Trophoblast cell (in vitro differentiated cells and primary cell): ENCODE measurements around the gene ROBO4.

Source experiments
- DNase-seq, 2 donors: peaks; one replicate each; pipeline ENCODE4 v3.0.0-alpha.2; 2016
- H2AFZ ChIP-seq: 2 replicates; pipeline ENCODE4 v1.6.1; 2013; ENCODE audit warnings: low read length, moderate library complexity, mild to moderate bottlenecking; ENCODE audit not compliant: insufficient read depth, poor library complexity
- H2AK5ac ChIP-seq: 2 replicates; pipeline ENCODE4 v1.6.1; 2013; ENCODE audit warnings: mild to moderate bottlenecking, low read length
- H2BK120ac ChIP-seq: 2 replicates; pipeline ENCODE4 v1.6.1; 2013; ENCODE audit warnings: low read length, mild to moderate bottlenecking, moderate library complexity; ENCODE audit not compliant: insufficient read depth, poor library complexity
- H2BK12ac ChIP-seq: 2 replicates; pipeline ENCODE4 v1.6.1; 2013; ENCODE audit warnings: mild to moderate bottlenecking, low read length, moderate library complexity
- H2BK5ac ChIP-seq: 2 replicates; pipeline ENCODE4 v1.6.1; 2013; ENCODE audit warnings: low read length, low read depth, moderate library complexity, mild to moderate bottlenecking; ENCODE audit not compliant: poor library complexity
- H3K14ac ChIP-seq: 2 replicates; pipeline ENCODE4 v1.6.1; 2013; ENCODE audit warnings: mild to moderate bottlenecking, low read length
- H3K18ac ChIP-seq: 2 replicates; pipeline ENCODE4 v1.6.1; 2013; ENCODE audit warnings: mild to moderate bottlenecking, low read length
- H3K23ac ChIP-seq: 2 replicates; pipeline ENCODE4 v1.6.1; 2013; ENCODE audit warnings: low read length
- H3K27ac ChIP-seq: 2 replicates; pipeline ENCODE4 v1.5.1; 2013; ENCODE audit warnings: low read depth, mild to moderate bottlenecking, inconsistent platforms, low read length, moderate library complexity
- H3K27me3 ChIP-seq: 2 replicates; pipeline ENCODE4 v1.6.1; 2013; ENCODE audit warnings: inconsistent platforms, mild to moderate bottlenecking, low read length, moderate library complexity; ENCODE audit not compliant: insufficient read depth
- H3K36me3 ChIP-seq, 2 experiments: 1 replicate in 1 of 2; 2 replicates in 1 of 2; pipeline ENCODE4 v1.6.1; 2013; ENCODE audit warnings: low read length in 2 of 2, mild to moderate bottlenecking in 2 of 2, moderate library complexity in 1 of 2; ENCODE audit not compliant: insufficient read depth in 2 of 2, control insufficient read depth in 1 of 2
- H3K4ac ChIP-seq: 2 replicates; pipeline ENCODE4 v1.6.1; 2013; ENCODE audit warnings: low read depth, mild to moderate bottlenecking, low read length, moderate library complexity
- H3K4me1 ChIP-seq, 2 experiments: 1 replicate in 1 of 2; 2 replicates in 1 of 2; pipeline ENCODE4 v1.6.1; 2013; ENCODE audit warnings: low read length in 2 of 2, mild to moderate bottlenecking in 2 of 2, moderate library complexity in 1 of 2; ENCODE audit not compliant: insufficient read depth in 2 of 2, control insufficient read depth in 1 of 2
- H3K4me2 ChIP-seq: 2 replicates; pipeline ENCODE4 v1.6.1; 2013; ENCODE audit warnings: inconsistent platforms, mild to moderate bottlenecking, low read length, moderate library complexity
- H3K4me3 ChIP-seq: 2 replicates; pipeline ENCODE4 v1.5.1; 2013; ENCODE audit warnings: mild to moderate bottlenecking, low read depth, low read length, inconsistent platforms
- H3K79me1 ChIP-seq: one replicate; pipeline ENCODE4 v1.6.1; 2013; ENCODE audit warnings: low read length
- H3K79me2 ChIP-seq: 2 replicates; pipeline ENCODE4 v1.6.1; 2013; ENCODE audit warnings: low read length, mild to moderate bottlenecking; ENCODE audit not compliant: control insufficient read depth, insufficient read depth, poor library complexity
- H3K9ac ChIP-seq: 2 replicates; pipeline ENCODE4 v1.6.1; 2013; ENCODE audit warnings: mild to moderate bottlenecking, low read length
- H3K9me3 ChIP-seq: 2 replicates; pipeline ENCODE4 v1.6.1; 2013; ENCODE audit warnings: low read depth, mild to moderate bottlenecking, control low read depth, inconsistent platforms, low read length; ENCODE audit not compliant: insufficient read depth
- H4K12ac ChIP-seq: 2 replicates; pipeline ENCODE4 v1.6.1; 2013; ENCODE audit warnings: low read depth, mild to moderate bottlenecking, low read length, moderate library complexity
- H4K8ac ChIP-seq: 2 replicates; pipeline ENCODE4 v1.6.1; 2013; ENCODE audit warnings: low read depth, mild to moderate bottlenecking, low read length, moderate library complexity
- H4K91ac ChIP-seq: one replicate; pipeline ENCODE4 v1.6.1; 2013; ENCODE audit warnings: low read depth, mild to moderate bottlenecking, low read length, moderate library complexity
- WGBS: extraction: QIAGEN DNeasy Blood & Tissue Kit; methylation state at CpG from one replicate; pipeline ENCODE4 v1.1.7; 2013; ENCODE audit warnings: missing lambda C conversion rate; ENCODE audit not compliant: insufficient read length, insufficient coverage; ENCODE audit errors: extremely low coverage; 5-methylcytosine and 5-hydroxymethylcytosine counted together

Gene ROBO4

GRCh38 chr11:124873951-124874350, 23.7 kb downstream of the ROBO4 start:
- Histone ChIP-seq H2AFZ (no peak overlapping the region), H2BK12ac (no peak overlapping the region), H3K79me2 (peaks cover 2% of the 10 kb centered on the region), H3K27me3 (peaks cover 30% of the 10 kb centered on the region), H3K4me2 (no peak overlapping the region), H3K27ac (no peak overlapping the region), H3K9ac (no peak overlapping the region), H3K36me3 (no peaks in the 10 kb centered on the region), H3K4me3 (no peak overlapping the region), H2BK120ac (no peak overlapping the region), H3K4ac (no peak overlapping the region), H3K4me1 (peaks cover 0 to 5% of the 10 kb centered on the region in 2 experiments), H3K23ac (no peak overlapping the region), H2BK5ac (no peak overlapping the region), H3K18ac (no peak overlapping the region), H3K9me3 (peaks cover 7% of the 10 kb centered on the region), H2AK5ac (no peak overlapping the region), H4K12ac (no peak overlapping the region), H3K79me1 (peaks cover 2% of the 10 kb centered on the region), H4K91ac (no peak overlapping the region), H3K14ac (no peak overlapping the region), H4K8ac (no peak overlapping the region)
- no peak for DNase-seq
- WGBS: no CpG with 5 or more reads among the region's 8 CpGs

- Histone ChIP-seq H3K36me3 (no peaks in the 10 kb centered on the region), H3K23ac (no peak overlapping the region), H4K8ac (no peak overlapping the region), H3K14ac (no peak overlapping the region), H2AK5ac (no peak overlapping the region), H3K4ac (no peak overlapping the region), H3K79me1 (peaks cover 2% of the 10 kb centered on the region), H3K4me1 (peaks cover 0 to 7% of the 10 kb centered on the region in 2 experiments), H4K91ac (no peak overlapping the region), H4K12ac (no peak overlapping the region), H2BK12ac (no peak overlapping the region), H3K4me2 (no peak overlapping the region), H3K4me3 (no peak overlapping the region), H3K18ac (no peak overlapping the region), H3K9ac (no peak overlapping the region), H3K9me3 (peaks cover 7% of the 10 kb centered on the region), H3K79me2 (peaks cover 2% of the 10 kb centered on the region), H2BK5ac (no peak overlapping the region), H2AFZ (no peak overlapping the region), H3K27me3 (peaks cover 39% of the 10 kb centered on the region), H3K27ac (no peak overlapping the region), H2BK120ac (no peak overlapping the region)
- WGBS: no CpG with 5 or more reads among the region's 9 CpGs
- DNase-seq: no peak
These were observed 24.9 kb downstream of the ROBO4 start for GRCh38 chr11:124872741-124873140.

- peaks cover 2% of the 10 kb centered on the region for H3K79me1 ChIP-seq
- no peak overlapping the region for H2BK12ac ChIP-seq
- no peak overlapping the region for H4K91ac ChIP-seq
- no peak overlapping the region for H3K4me3 ChIP-seq
- no peak overlapping the region for H3K14ac ChIP-seq
- no peak overlapping the region for H4K8ac ChIP-seq
- no peak overlapping the region for H2AK5ac ChIP-seq
- WGBS: no CpG with 5 or more reads among the region's 8 CpGs
- H2BK120ac ChIP-seq: no peak overlapping the region
- peaks cover 7% of the 10 kb centered on the region for H3K9me3 ChIP-seq
- DNase-seq: peak; percentile 16 to 63
- no peak overlapping the region for H3K18ac ChIP-seq
- H3K27ac ChIP-seq: no peak overlapping the region
- no peak overlapping the region for H3K23ac ChIP-seq
- no peak overlapping the region for H4K12ac ChIP-seq
- no peak overlapping the region for H2BK5ac ChIP-seq
- no peak overlapping the region for H2AFZ ChIP-seq
- H3K4me1 ChIP-seq: peaks cover 0 to 7% of the 10 kb centered on the region in 2 experiments
- no peak overlapping the region for H3K4ac ChIP-seq
- H3K27me3 ChIP-seq: peaks cover 42% of the 10 kb centered on the region
- H3K4me2 ChIP-seq: no peak overlapping the region
- H3K79me2 ChIP-seq: peaks cover 2% of the 10 kb centered on the region
- H3K36me3 ChIP-seq: no peaks in the 10 kb centered on the region
- no peak overlapping the region for H3K9ac ChIP-seq
These were observed 25.4 kb downstream of the ROBO4 start for GRCh38 chr11:124872280-124872679.

GRCh38 chr11:124870430-124870829, 27.2 kb downstream of the ROBO4 start:
- WGBS: no CpG with 5 or more reads among the region's 7 CpGs
- Histone ChIP-seq H3K27ac (no peak overlapping the region), H2BK120ac (no peak overlapping the region), H3K36me3 (no peaks in the 10 kb centered on the region), H3K4me2 (no peak overlapping the region), H3K9me3 (peaks cover 10% of the 10 kb centered on the region), H4K91ac (no peak overlapping the region), H3K4me3 (no peak overlapping the region), H4K12ac (no peak overlapping the region), H3K4ac (no peak overlapping the region), H2AFZ (no peak overlapping the region), H3K79me2 (no peaks in the 10 kb centered on the region), H3K9ac (no peak overlapping the region), H2BK12ac (no peak overlapping the region), H4K8ac (no peak overlapping the region), H2BK5ac (no peak overlapping the region), H3K79me1 (no peaks in the 10 kb centered on the region), H3K14ac (no peak overlapping the region), H3K4me1 (peaks cover 0 to 2% of the 10 kb centered on the region in 2 experiments), H3K18ac (no peak overlapping the region), H3K27me3 (peaks cover 56% of the 10 kb centered on the region), H3K23ac (no peak overlapping the region), H2AK5ac (no peak overlapping the region)
- no peak for DNase-seq
